ENCODE measurements around the gene FSIP2. TPM values are rescaled to one million over a fixed set of nuclear protein-coding genes. Genes with fewer than 3 reads are reported as not detected.
"Not testable (repeated sequence)": the region's sequence is repeated elsewhere in the genome, so short reads cannot be mapped to it uniquely, and the experiment has no call there.

Gene FSIP2
- total and polyA plus RNA-seq, 4 donors, result 0.03 to 2.6 (median 0.32) TPM

DNA sequence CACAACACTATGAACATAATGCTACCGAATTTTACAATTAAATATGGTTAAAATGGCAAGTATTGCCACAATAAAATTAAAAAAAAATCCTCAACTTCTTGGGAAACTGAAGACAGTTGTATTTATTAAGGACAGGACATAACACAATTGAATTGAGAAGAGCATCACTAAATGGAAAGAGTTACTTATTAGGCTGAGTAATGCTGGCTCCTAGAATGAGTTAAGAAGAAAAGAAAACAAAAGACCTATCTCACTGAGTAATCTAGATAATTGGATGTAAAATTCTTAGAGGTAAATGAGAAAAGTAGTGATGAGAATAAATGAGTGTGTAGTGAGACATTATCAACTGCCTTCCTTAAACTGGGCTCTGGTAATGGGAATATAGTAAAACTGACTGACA is 121.7 kb downstream of the FSIP2 start:
- no peak overlapping the region for H3K9ac ChIP-seq (ENCODE audit: insufficient read depth in 1 of 2, low read length in 2 of 2)
- DNase-seq (no peak), ATAC-seq (ENCODE audit: insufficient read depth, low FRiP score) (no peak)
- H3K4me1 ChIP-seq (ENCODE audit: control insufficient read depth in 5 of 5, insufficient read depth in 5 of 5, low read length in 5 of 5), result no peaks in the 10 kb centered on the region
- 67% methylated on average over 1 of the region's 1 CpG for WGBS, 2 donors
- no peaks in the 10 kb centered on the region for H3K36me3 ChIP-seq (ENCODE audit: control insufficient read depth in 4 of 4, insufficient read depth in 4 of 4, low read length in 4 of 4)
- no peak overlapping the region for H3K27ac ChIP-seq (ENCODE audit: low read depth in 1 of 2, low read length in 1 of 2)
- TF ChIP-seq, protein P1, sequence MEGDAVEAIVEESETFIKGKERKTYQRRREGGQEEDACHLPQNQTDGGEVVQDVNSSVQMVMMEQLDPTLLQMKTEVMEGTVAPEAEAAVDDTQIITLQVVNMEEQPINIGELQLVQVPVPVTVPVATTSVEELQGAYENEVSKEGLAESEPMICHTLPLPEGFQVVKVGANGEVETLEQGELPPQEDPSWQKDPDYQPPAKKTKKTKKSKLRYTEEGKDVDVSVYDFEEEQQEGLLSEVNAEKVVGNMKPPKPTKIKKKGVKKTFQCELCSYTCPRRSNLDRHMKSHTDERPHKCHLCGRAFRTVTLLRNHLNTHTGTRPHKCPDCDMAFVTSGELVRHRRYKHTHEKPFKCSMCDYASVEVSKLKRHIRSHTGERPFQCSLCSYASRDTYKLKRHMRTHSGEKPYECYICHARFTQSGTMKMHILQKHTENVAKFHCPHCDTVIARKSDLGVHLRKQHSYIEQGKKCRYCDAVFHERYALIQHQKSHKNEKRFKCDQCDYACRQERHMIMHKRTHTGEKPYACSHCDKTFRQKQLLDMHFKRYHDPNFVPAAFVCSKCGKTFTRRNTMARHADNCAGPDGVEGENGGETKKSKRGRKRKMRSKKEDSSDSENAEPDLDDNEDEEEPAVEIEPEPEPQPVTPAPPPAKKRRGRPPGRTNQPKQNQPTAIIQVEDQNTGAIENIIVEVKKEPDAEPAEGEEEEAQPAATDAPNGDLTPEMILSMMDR (IDR thresholded peaks at IDR 0.05; ENCODE audit: control extremely low read depth, extremely low read depth), result no peak
- H3K27me3 ChIP-seq (ENCODE audit: control insufficient read depth in 3 of 3, insufficient read depth in 3 of 3, low read length in 2 of 3), result no peaks in the 10 kb centered on the region
- no peaks in the 10 kb centered on the region for H3K9me3 ChIP-seq (ENCODE audit: control insufficient read depth in 4 of 4, insufficient read depth in 3 of 4, low read length in 3 of 4)
- no peak overlapping the region for H3K4me3 ChIP-seq

DNA sequence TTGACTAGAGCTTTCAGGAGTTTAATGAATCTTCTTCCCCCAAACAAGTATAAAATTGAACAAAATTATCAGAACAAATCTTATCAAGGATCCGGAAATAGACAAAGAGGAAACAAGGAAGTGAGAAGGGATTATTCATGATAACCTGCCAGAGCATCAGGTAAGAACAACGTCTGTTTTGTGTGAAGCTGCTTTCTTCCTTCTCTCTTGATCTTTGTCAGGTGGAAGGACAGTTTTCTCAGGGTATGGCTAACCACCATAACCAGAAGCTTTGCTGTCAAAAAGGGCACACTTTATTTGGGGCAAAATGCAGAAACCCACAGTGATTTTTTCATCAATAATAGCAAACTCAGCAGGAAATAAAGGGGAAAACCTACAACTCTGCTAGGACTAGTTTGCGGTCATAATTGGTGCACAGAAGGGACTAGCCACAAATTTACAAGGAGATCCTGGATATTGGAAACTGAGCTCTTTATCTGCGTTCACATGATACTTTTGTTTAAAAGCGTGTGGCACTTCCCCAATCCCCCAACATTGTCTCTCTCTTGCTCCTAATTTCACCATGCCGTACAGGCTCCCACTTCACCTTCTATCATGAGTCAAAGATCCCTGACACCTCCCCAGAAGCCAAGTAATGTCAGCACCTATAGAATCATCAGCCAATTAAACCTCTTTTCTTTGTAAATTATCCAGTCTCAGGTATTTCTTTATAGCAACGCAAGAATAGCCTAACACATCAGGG is 124.2 kb downstream of the FSIP2 start:
- TF ChIP-seq, protein P1 (IDR thresholded peaks at IDR 0.05; ENCODE audit: control extremely low read depth, extremely low read depth), result no peak
- Histone ChIP-seq H3K27ac (ENCODE audit: low read depth in 1 of 2, low read length in 1 of 2) (no peak overlapping the region), H3K4me1 (ENCODE audit: control insufficient read depth in 5 of 5, insufficient read depth in 5 of 5, low read length in 5 of 5) (no peaks in the 10 kb centered on the region), H3K36me3 (ENCODE audit: control insufficient read depth in 4 of 4, insufficient read depth in 4 of 4, low read length in 4 of 4) (no peaks in the 10 kb centered on the region), H3K27me3 (ENCODE audit: control insufficient read depth in 3 of 3, insufficient read depth in 3 of 3, low read length in 2 of 3) (no peaks in the 10 kb centered on the region), H3K4me3 (no peak overlapping the region), H3K9ac (ENCODE audit: insufficient read depth in 1 of 2, low read length in 2 of 2) (no peak overlapping the region), H3K9me3 (ENCODE audit: control insufficient read depth in 4 of 4, insufficient read depth in 3 of 4, low read length in 3 of 4) (no peaks in the 10 kb centered on the region)
- no peak for DNase-seq
- 82 to 88% methylated on average over 7 of the region's 7 CpGs for WGBS, 2 donors
- no peak for ATAC-seq (ENCODE audit: insufficient read depth, low FRiP score)

DNA sequence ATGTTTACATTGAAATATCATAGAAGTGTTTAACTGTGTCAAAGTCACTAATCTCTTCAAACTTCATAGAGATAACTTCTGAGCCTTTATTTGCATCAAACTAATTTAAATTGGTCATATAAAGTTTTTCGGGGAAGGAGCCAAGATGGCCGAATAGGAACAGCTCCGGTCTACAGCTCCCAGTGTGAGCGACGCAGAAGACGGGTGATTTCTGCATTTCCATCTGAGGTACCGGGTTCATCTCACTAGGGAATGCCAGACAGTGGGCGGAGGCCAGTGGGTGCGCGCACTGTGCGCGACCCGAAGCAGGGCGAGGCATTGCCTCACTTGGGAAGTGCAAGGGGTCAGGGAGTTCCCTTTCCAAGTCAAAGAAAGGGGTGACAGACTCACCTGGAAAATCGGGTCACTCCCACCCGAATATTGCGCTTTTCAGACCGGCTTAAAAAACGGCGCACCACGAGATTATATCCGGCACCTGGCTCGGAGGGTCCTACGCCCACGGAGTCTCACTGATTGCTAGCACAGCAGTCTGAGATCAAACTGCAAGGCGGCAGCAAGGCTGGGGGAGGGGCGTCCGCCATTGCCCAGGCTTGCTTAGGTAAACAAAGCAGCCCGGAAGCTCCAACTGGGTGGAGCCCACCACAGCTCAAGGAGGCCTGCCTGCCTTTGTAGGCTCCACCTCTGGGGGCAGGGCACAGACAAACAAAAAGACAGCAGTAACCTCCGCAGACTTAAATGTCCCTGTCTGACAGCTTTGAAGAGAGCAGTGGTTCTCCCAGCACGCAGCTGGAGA is 126.1 kb downstream of the FSIP2 start:
- DNase-seq; H3K9me3 ChIP-seq (ENCODE audit: control insufficient read depth in 4 of 4, insufficient read depth in 3 of 4, low read length in 3 of 4); ATAC-seq (ENCODE audit: insufficient read depth, low FRiP score); H3K9ac ChIP-seq (ENCODE audit: insufficient read depth in 1 of 2, low read length in 2 of 2); H3K4me1 ChIP-seq (ENCODE audit: control insufficient read depth in 5 of 5, insufficient read depth in 5 of 5, low read length in 5 of 5); H3K4me3 ChIP-seq; H3K27ac ChIP-seq (ENCODE audit: low read depth in 1 of 2, low read length in 1 of 2); H3K36me3 ChIP-seq (ENCODE audit: control insufficient read depth in 4 of 4, insufficient read depth in 4 of 4, low read length in 4 of 4); H3K27me3 ChIP-seq (ENCODE audit: control insufficient read depth in 3 of 3, insufficient read depth in 3 of 3, low read length in 2 of 3): not testable (repeated sequence)
- 87 to 91% methylated on average over 29 to 31 of the region's 31 CpGs for WGBS, 2 donors

DNA sequence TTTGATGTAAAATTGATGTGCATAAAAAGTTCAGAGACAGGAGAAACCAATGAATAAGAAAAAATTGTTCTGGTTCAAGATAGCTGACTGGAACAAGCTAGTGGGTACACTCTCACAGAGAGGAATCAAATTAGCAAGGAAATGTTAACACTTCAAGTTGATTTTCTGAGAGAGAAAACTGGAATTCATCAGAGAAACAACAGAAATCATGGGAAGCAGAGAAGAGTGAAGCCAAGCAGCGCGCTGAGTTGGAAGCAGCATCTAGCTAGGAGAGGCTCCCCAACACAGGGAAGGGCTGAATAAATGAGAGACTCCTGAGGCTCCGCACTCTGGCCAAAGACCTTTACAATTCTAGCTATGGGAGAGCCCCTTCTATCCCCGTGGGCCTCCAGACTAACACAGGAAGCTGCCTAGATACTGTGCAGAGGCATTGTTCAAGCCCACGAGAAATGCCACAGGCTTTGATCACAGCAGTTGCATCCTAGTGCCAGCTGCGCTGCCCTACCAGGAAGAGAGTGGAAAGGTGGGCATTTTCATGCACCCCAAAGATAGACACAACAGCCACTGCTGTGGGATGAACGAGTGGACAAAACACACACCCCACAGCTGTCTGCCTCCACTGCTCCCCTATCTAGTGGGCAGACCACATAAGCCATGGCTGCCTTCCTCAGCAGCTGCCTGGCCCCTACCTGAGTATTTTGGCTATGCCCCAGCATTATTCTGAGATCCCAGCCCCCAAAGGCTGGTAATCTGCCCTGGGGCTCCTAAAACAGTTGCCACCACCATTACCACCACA is 136.7 kb downstream of the FSIP2 start:
- no peak overlapping the region for H3K4me3 ChIP-seq
- H3K9ac ChIP-seq (ENCODE audit: insufficient read depth in 1 of 2, low read length in 2 of 2), result no peak overlapping the region
- TF ChIP-seq, protein P1 (IDR thresholded peaks at IDR 0.05; ENCODE audit: control extremely low read depth, extremely low read depth), result no peak
- H3K27ac ChIP-seq (ENCODE audit: low read depth in 1 of 2, low read length in 1 of 2), result no peak overlapping the region
- WGBS, 2 donors, result 83 to 86% methylated on average over 7 of the region's 7 CpGs
- H3K36me3 ChIP-seq (ENCODE audit: control insufficient read depth in 4 of 4, insufficient read depth in 4 of 4, low read length in 4 of 4), result no peaks in the 10 kb centered on the region
- DNase-seq (no peak), ATAC-seq (ENCODE audit: insufficient read depth, low FRiP score) (no peak)
- no peaks in the 10 kb centered on the region for H3K27me3 ChIP-seq (ENCODE audit: control insufficient read depth in 3 of 3, insufficient read depth in 3 of 3, low read length in 2 of 3)
- peaks cover 0 to 10% (median 0%) of the 10 kb centered on the region in 4 donors for H3K9me3 ChIP-seq (ENCODE audit: control insufficient read depth in 4 of 4, insufficient read depth in 3 of 4, low read length in 3 of 4)
- no peaks in the 10 kb centered on the region for H3K4me1 ChIP-seq (ENCODE audit: control insufficient read depth in 5 of 5, insufficient read depth in 5 of 5, low read length in 5 of 5)
